HG03521 (cell line): ENCODE results near the gene IL4R.

Source experiments
- ATAC-seq: cut with Tn5 transposase; IDR thresholded peaks from one replicate; pipeline ENCODE4 v1.9.1; 2021; ENCODE audit warnings: mild to moderate bottlenecking, moderate library complexity; ENCODE audit not compliant: unreplicated experiment

IL4R gene

DNA sequence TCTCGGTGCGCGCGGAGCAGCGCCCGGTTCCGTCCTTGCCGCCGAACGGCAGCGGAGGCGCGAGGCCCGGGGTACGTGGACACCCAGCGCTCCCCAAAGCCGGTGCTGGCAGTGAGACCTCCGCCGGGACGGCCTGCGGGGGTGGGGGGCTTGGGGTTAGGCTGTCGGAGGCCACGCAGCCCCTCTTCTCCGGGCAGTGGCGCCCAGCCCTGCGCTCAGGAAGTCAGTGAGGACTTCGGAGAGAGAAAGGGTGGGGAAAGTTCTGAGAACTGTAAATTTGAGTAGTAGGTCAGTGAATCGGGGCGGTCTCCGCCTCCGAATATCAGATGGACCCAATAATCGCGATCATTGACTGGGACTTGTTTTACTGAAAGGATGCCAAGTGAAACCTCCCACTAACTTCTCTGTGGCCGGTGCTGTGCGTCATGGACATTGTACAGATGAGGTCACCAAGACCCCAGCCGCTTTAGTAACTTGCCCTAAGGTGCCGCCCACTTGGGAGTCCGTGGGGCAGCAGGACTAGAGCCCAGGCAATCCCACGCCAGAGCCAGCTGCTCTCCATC lies 468 bp downstream of the IL4R start:
- ATAC-seq: no peak

DNA sequence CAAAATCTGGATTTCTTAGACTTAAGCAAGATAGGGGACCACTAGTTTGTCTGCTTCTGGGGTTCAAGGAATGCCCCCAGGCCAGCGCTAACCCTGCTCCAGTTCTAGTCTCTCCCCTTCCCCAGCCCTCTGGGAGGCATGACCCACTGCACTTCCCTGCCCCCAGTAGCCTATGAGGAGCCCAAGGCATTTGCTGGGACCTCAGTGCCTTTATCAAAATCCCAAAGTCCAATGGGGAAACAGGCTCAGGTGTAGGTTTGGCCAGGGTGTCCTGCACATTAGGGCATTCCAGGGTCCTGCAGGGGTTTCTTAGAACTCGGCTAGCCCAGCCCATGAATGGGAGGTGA lies 1.2 kb downstream of the IL4R start:
- ATAC-seq: no peak

GRCh38 chr16:27315333-27316037 lies 1.7 kb downstream of the IL4R start:
- ATAC-seq: no peak

GRCh38 chr16:27316038-27316680 lies 2.4 kb downstream of the IL4R start:
- no peak for ATAC-seq

DNA sequence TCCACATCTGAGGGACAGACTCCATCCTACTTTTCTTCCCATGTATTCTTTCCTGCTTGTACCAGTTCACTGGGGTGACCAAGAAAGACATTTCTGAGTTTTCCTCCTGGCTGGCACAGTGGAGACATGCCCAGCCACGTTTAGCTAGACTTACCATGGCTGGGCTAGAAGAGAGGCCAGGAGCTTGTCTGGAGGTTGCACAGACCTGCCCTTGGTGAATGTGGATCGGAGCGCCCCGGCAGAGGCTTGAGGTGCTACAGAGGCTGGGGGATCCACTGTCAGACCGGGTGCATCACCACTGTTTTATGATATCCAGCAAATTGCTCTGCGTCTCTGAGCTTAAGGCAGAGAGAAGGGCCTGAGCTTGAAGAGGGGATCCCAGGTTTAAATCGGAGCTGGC lies 3.5 kb downstream of the IL4R start:
- ATAC-seq: no peak

DNA sequence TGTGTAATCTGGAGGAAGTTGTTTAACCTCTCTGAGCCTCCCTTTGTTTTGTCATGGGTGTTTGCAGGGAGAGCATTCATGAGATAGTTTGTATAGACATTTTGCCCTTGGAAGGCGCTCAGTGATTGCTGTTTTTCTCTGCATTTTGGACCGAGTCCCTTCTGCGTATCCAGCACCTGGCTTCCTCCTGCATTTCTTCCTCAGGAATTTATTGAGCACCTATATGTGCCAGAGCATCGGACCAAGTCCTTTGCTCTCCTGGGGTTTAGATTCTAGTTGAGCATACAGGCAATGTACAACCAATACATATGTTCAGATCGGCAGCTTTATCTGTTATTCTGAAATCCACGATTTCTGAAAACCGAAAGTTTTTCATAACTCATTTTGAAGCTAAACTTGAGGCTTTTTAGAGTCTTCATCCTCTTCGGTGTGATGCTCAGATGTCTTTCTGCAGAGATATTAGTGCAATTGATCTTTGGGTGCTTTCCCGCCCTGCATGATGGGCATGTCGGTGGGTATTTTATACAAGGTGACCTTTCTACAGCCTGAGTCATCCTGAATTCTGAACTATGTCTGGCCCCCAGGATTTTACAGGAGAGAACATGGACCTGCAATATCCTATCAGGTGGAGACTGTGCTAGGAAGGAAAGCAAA lies 4.1 kb downstream of the IL4R start:
- no peak for ATAC-seq

DNA sequence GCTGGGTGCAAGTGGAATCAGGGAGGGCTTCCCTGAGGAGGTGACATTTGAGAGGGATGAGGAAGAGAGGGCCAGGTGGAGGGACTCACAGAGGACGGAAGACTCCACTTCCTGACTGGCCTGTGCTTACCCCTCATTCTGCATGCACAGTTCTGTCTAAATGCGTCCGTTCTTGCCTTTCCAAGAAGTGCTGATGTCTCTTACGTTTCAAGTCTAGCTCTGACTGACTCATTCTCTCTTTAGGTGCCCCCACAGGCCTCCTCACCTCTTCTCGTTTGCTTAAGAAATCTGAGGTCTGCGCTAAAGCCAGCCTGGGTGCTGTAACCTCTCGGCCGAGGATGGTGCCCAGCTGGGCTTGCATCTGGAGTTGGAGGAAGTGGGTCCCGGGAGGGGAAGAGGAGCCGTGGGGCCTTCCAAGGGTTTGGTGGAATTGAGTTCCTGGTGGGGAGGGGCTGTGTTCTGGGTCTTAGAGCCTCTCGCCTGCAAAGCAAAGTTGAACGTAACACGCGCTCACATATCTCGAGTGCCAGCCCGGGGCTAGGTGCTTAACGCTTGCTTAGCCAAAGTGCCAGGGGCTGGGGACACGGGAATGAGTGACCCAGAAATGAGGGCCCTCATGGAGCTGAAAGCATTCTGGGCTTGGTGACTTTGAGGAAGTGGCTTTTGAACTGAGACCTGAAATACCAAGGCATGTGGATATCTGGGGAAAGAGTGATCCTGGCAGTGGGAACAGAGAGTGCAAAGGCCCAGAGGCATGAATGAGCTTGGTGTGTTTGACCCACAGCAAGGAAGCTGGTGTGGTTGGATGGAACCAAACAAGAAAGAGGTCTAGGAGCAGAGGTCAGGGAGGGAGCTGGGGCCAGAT lies 4.8 kb downstream of the IL4R start:
- ATAC-seq: no peak

DNA sequence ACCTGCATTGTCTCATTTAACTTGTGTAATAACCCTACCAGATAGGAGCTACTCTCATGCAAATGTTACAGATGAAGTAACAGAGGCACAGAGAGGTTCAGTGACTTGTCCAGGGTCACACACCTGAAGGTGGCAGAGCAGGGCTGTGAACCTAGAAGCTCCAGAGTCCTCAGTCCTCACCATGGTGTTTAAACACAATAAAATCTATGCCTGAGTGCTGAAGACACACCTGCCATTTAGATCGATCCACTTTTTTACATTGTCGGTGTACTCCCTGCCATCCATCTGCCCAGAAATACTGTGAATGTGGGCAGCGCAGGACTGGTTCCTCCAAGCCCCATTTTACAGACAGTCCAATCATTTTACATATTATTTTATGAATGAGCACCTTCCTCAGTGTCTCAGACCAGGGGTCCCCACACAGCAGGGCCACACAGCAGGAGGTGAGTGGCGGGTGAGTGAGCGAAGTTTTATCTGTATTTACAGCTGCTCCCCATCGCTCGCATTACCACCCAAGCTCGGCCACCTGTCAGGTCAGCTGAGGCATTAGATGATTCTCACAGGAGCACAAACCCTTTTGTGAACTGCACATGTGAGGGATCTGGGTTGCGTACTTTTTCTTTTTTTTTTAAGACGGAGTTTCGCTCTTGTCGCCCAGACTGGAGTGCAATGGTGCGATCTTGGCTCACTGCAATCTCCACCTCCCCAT lies 5.6 kb downstream of the IL4R start:
- ATAC-seq: no peak

DNA sequence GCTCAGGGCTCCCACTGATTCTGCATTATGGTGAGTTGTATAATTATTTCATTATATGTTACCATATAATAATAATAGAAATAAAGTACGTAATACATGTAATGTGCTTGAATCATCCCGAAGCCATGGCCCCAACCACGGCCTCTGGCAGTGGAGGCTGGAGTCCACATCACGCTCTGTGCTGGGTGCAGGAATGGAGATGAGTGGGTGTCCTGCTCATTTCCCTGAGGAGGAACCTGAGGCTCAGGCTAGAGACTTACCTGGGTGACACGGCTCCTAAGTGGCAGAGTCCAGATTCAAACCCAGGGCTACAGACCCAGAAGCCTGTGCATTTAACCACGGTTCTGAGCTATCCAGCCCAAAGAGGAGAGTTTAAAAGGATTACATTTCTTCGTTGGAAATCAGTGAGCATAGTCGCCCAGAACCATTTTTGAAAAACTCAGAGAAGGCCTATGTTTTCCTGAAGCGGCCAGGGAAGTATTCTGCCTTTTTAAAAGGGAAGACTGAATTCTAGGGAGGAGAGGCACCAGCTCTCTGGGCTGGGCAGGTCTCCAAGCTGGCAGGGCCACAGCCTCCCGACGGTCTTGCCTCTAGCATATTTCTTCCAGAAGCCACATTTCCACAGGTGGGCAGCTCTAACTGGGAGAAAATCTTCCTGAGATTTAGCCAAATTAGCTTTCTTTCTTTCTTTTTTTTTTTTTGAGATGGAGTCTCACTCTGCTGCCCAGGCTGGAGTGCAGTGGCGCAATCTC lies 6.7 kb downstream of the IL4R start:
- ATAC-seq: no peak

GRCh38 chr16:27321013-27321915 lies 7.5 kb downstream of the IL4R start:
- ATAC-seq: no peak

GRCh38 chr16:27322858-27323780 lies 9.3 kb downstream of the IL4R start:
- no peak for ATAC-seq

- ATAC-seq: no peak
Measured at GRCh38 chr16:27323781-27324561, 10.2 kb downstream of the IL4R start.

DNA sequence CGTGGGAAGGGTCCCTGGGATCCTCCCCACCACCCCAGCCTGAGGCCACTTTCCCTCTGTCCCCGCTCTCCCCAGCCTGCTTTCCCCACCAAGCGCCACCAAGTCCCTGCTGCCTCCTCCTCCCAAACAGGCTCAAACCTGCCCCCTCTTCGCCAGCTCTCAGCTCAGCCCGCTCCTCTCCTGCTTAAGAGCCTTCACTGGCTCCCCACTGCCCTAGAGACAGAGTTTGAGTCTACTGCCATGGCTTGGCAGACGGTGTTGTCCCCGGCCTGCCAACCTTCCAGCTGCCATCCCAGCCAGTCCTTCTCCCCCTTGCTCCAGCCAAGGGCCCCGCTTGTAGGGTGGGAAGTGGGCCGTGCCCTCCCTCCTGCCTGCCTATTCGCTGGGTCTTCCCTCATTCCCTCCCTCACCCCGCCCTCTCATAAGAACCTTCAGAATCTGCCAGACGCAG lies 11.1 kb downstream of the IL4R start:
- ATAC-seq: no peak

DNA sequence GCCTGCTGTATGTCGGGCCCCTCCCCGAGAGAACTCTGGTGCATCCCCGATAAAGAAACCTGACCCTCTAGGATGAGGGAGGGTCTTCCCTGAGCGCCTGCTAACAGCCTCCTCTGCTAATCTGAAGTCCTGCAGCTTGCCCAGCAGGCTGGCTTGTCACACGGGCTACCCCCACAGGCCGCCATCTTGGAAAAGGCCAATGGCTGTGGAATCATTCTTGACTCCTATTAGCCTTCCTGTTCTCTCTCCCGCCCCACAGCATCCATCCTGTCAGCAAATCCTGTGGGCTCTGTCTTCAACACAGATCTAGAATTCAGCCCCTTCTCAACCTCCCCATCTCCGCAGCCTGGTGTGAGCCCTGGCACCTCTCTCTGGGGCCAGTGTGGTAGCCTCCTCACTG lies 12.0 kb downstream of the IL4R start:
- no peak for ATAC-seq

DNA sequence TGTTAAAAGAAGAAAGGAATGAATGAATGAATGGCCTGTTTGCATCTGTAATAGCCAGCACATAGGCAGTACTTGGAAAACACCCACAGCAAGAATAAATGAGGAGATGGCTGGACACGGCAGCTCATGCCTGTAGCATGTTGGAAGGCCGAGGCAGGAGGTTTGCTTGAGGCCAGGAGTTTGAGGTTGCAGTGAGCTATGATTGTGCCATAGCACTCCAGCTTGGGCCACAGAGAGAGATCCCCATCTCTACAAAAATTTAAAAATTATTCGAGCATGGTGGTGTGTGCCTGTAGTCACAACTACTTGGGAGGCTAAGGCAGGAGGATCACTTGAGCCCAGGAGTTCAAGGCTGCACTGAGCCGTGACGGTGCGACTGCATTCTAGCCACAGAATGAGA lies 12.5 kb downstream of the IL4R start:
- ATAC-seq: no peak

DNA sequence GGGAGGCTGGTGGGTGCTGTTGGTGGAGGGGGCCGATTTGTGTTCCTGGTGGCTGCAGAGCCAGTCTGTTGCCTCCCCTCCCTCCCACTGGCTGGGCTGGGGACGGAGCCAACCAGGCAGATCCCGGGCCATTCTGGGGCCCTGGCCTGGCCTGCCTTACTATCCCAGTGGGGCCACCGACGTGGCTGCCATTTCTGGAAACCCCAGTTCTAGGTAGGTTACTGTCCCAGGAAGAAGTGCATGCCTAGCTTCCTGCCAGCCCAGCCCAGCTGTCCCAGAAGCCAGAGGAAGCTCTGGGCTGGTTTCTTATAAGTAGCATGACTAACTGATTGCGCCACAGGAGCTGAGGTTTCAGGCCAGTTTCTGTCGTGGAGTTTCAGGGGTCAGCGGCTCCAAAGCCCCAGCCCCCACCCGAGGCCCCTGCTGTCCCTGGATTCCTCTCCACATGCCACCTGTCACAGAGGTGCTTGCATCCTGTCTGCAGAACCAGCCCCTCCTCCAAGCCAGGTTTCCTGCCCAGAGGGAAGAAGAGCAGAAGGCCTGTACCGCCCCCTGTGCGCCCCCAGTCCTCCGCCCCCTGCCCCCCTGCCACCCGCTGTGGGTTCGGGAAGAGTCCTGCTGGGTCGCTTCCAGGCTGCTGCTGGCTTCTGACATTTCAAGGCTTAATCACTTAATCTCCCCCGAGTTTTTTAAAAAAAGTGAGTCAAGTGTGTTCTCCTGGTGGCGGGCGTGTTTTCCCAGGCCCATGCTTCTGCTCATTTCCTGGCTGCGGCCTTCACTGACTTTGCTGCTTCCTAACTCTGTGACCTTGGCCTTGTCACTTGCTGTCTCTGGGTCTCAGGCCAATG lies 13.2 kb downstream of the IL4R start:
- no peak for ATAC-seq
